Measurements from ENCODE around the gene ZNF521. TPM values are rescaled to one million over a fixed set of nuclear protein-coding genes. Genes with fewer than 3 reads are reported as not detected.

The ZNF521 gene
- total RNA-seq, 4 donors from 2014 or later: 4.7 to 15.4 (median 7.7) TPM

GRCh38 chr18:25210622-25211021, 141.3 kb downstream of the ZNF521 start:
- intact Hi-C loops (cut with DNase I; ENCODE audit: low total_unique reads): no loop called here

GRCh38 chr18:25192065-25192464, 159.9 kb downstream of the ZNF521 start:
- 72 to 74% methylated on average over 4 of the region's 4 CpGs for WGBS, 2 donors
- no peak overlapping the region for H3K4me3 ChIP-seq (ENCODE audit: low read depth, poor library complexity, severe bottlenecking)
- no peak for DNase-seq (ENCODE audit: low spot score in 2 of 2)
- intact Hi-C loops (cut with DNase I; ENCODE audit: low total_unique reads): no loop called here
- no peak for TF ChIP-seq POLR2A (IDR thresholded peaks at IDR 0.05)
- TF ChIP-seq CTCF (IDR thresholded peaks at IDR 0.05): no peak

More at GRCh38 chr18:25210622-25211021, 141.3 kb downstream of the ZNF521 start:
- no peak overlapping the region for H3K4me3 ChIP-seq (ENCODE audit: low read depth, poor library complexity, severe bottlenecking)
- TF ChIP-seq POLR2A (IDR thresholded peaks at IDR 0.05): no peak
- no peak for TF ChIP-seq CTCF (IDR thresholded peaks at IDR 0.05)
- DNase-seq (ENCODE audit: low spot score in 2 of 2): no peak
- 76 to 81% methylated on average over 3 of the region's 3 CpGs for WGBS, 2 donors

GRCh38 chr18:25190472-25190871, 161.5 kb downstream of the ZNF521 start:
- no peak overlapping the region for H3K4me3 ChIP-seq (ENCODE audit: low read depth, poor library complexity, severe bottlenecking)
- no peak for DNase-seq (ENCODE audit: low spot score in 2 of 2)
- 77 to 81% methylated on average over 3 of the region's 3 CpGs for whole genome bisulfite sequencing, 2 donors
- intact Hi-C loops (cut with DNase I; ENCODE audit: low total_unique reads): no loop called here
- TF ChIP-seq POLR2A (IDR thresholded peaks at IDR 0.05) (no peak), CTCF (IDR thresholded peaks at IDR 0.05) (no peak)

- no peak for DNase-seq (ENCODE audit: low spot score in 2 of 2)
These were observed 162.4 kb downstream of the ZNF521 start for GRCh38 chr18:25189391-25190185.

GRCh38 chr18:25187521-25188192, 164.3 kb downstream of the ZNF521 start:
- WGBS, 2 donors: 85 to 86% methylated on average over 7 of the region's 7 CpGs
- TF ChIP-seq CTCF (IDR thresholded peaks at IDR 0.05) (no peak), POLR2A (IDR thresholded peaks at IDR 0.05) (no peak)
- intact Hi-C loops (cut with DNase I; ENCODE audit: low total_unique reads): no loop called here

More at GRCh38 chr18:25189391-25190185, 162.4 kb downstream of the ZNF521 start:
- intact Hi-C loops (cut with DNase I; ENCODE audit: low total_unique reads): no loop called here
- WGBS, 2 donors: 87 to 91% methylated on average over 7 of the region's 7 CpGs
- TF ChIP-seq CTCF (IDR thresholded peaks at IDR 0.05) (no peak), POLR2A (IDR thresholded peaks at IDR 0.05) (no peak)
- no peak overlapping the region for H3K4me3 ChIP-seq (ENCODE audit: low read depth, poor library complexity, severe bottlenecking)

More at GRCh38 chr18:25187521-25188192, 164.3 kb downstream of the ZNF521 start:
- H3K4me3 ChIP-seq (ENCODE audit: low read depth, poor library complexity, severe bottlenecking): no peak overlapping the region
- no peak for DNase-seq (ENCODE audit: low spot score in 2 of 2)
